DOHH2 (cell line): ENCODE data around the gene EPHB1.

ENCODE experiments used
- H3F3A ChIP-seq: fragments of 200-600 bp; sonication (generic), shearing (Covaris generic); 2 replicates; pipeline ENCODE4 v1.6.0; 2016; ENCODE audit warnings: antibody characterized with exemption, mild to moderate bottlenecking; ENCODE audit not compliant: control insufficient read depth, insufficient read depth
- H3K27ac ChIP-seq: fragments of 200-600 bp; sonication (generic); 2 replicates; pipeline ENCODE4 v1.5.1; 2014; ENCODE audit warnings: low read depth, mild to moderate bottlenecking, low read length, moderate library complexity
- H3K27me3 ChIP-seq: fragments of 200-600 bp; sonication (generic); 2 replicates; pipeline ENCODE4 v1.6.1; 2014; ENCODE audit warnings: mild to moderate bottlenecking, low read length, mixed read lengths; ENCODE audit not compliant: control insufficient read depth
- H3K36me3 ChIP-seq: fragments of 200-600 bp; sonication (generic); 2 replicates; pipeline ENCODE4 v1.6.1; 2014; ENCODE audit warnings: mild to moderate bottlenecking, low read length, moderate library complexity, mixed read lengths; ENCODE audit not compliant: control insufficient read depth
- H3K4me1 ChIP-seq: fragments of 200-600 bp; sonication (generic); 2 replicates; pipeline ENCODE4 v1.6.1; 2014; ENCODE audit warnings: mild to moderate bottlenecking, low read length, mixed read lengths; ENCODE audit not compliant: control insufficient read depth
- H3K4me2 ChIP-seq: fragments of 200-600 bp; sonication (generic); 2 replicates; pipeline ENCODE4 v1.6.0; 2014; ENCODE audit warnings: mild to moderate bottlenecking, low read length, moderate library complexity
- H3K4me3 ChIP-seq: fragments of 200-600 bp; sonication (generic); 2 replicates; pipeline ENCODE4 v1.5.1; 2014; ENCODE audit warnings: mild to moderate bottlenecking, low read length, mixed read lengths
- H3K79me2 ChIP-seq: fragments of 200-600 bp; sonication (generic); 2 replicates; pipeline ENCODE4 v1.6.1; 2014; ENCODE audit warnings: mild to moderate bottlenecking, low read length, mixed read lengths; ENCODE audit not compliant: control insufficient read depth
- H3K9me2 ChIP-seq: fragments of 200-600 bp; sonication (generic); replicated peaks from 2 replicates; pipeline ENCODE4 v1.6.1; 2014; ENCODE audit warnings: mild to moderate bottlenecking, low read length, mixed read lengths; ENCODE audit not compliant: control insufficient read depth
- H3K9me3 ChIP-seq: fragments of 200-600 bp; sonication (generic); 2 replicates; pipeline ENCODE4 v1.6.1; 2014; ENCODE audit warnings: antibody characterized with exemption, low read length, mixed read lengths; ENCODE audit not compliant: control insufficient read depth, insufficient read depth
- H4K20me1 ChIP-seq: fragments of 200-600 bp; sonication (generic); 2 replicates; pipeline ENCODE4 v1.6.0; 2014; ENCODE audit warnings: low read depth, mild to moderate bottlenecking, antibody characterized with exemption, low read length, moderate library complexity; ENCODE audit not compliant: control insufficient read depth, insufficient read depth
- CTCF ChIP-seq: fragments of 200-600 bp; sonication (generic); IDR thresholded peaks from one replicate; pipeline ENCODE4 v1.5.1; 2014; ENCODE audit warnings: antibody characterized with exemption, mild to moderate bottlenecking, low read depth, low read length; ENCODE audit not compliant: poor library complexity, severe bottlenecking
- EZH2phosphoT487 ChIP-seq: fragments of 200-600 bp; sonication (generic); IDR thresholded peaks from 2 replicates; pipeline ENCODE4 v1.6.1; 2017; ENCODE audit warnings: borderline replicate concordance, mild to moderate bottlenecking, antibody characterized with exemption, low read length, moderate library complexity, mixed read lengths

Gene EPHB1

DNA sequence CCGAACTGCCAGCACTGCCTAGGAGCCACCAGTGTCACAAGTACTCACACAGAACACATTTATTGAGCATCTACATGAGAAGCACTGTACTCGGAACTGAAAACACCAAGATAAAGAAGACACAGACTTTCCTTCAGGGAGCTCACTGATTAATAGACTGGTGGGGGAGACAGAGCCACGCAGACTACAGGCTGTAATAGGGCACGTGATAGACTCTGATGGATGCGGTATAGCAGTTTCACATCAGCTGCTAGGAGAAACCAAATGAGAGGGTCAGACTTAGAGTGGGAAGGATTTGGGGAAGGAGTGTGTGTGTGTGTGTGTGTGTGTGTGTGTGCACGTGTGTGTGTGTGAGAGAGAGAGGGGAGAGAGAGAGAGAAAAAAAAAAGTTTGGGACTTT, 12.1 kb downstream of the EPHB1 start:
- Histone ChIP-seq H3K27me3 (peaks cover 4% of the 10 kb centered on the region; the same call in 1 of the 2 replicates), H4K20me1 (no peaks in the 10 kb centered on the region), H3K4me2 (no peak overlapping the region), H3K9me3 (no peaks in the 10 kb centered on the region), H3K79me2 (no peaks in the 10 kb centered on the region), H3K4me3 (no peak overlapping the region), H3K36me3 (no peaks in the 10 kb centered on the region), H3K27ac (no peak overlapping the region), H3K4me1 (no peaks in the 10 kb centered on the region), H3K9me2 (no peaks in the 10 kb centered on the region), H3F3A (no peaks in the 10 kb centered on the region)
- TF ChIP-seq EZH2phosphoT487 = no peak
- TF ChIP-seq CTCF = no peak

DNA sequence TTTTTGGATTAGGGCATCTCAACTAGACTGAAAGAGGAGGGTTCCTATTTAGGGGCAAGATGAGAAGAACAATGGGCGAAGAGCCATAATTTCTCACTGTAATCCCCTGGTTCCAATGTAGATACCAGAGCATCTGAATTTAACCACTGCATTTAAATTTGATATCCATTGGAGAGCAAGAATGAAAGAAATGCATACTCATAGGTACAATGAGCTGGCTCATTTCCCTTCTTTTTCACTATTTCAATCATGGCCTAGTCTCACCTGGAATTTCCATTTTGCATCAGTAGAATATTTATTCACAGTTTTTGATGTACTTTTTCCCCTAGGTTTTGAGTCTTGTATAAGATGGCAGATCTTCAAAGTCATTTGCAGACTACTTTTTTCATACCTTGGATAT, 13.8 kb downstream of the EPHB1 start:
- Histone ChIP-seq H3F3A (no peaks in the 10 kb centered on the region), H3K36me3 (no peaks in the 10 kb centered on the region), H3K27ac (no peak overlapping the region), H4K20me1 (no peaks in the 10 kb centered on the region), H3K9me2 (no peaks in the 10 kb centered on the region), H3K79me2 (no peaks in the 10 kb centered on the region), H3K27me3 (0 out of 2 replicates have a peak, but pooled peaks cover 4% of the 10 kb centered on the region), H3K4me2 (no peak overlapping the region), H3K9me3 (no peaks in the 10 kb centered on the region), H3K4me1 (no peaks in the 10 kb centered on the region), H3K4me3 (no peak overlapping the region)
- TF ChIP-seq CTCF = no peak
- TF ChIP-seq EZH2phosphoT487 = no peak

- H3K4me2 ChIP-seq = no peak overlapping the region
- H3K27me3 ChIP-seq = 0 out of 2 replicates have a peak, but pooled peaks cover 4% of the 10 kb centered on the region
- no peaks in the 10 kb centered on the region for H4K20me1 ChIP-seq
- H3K9me2 ChIP-seq = no peaks in the 10 kb centered on the region
- H3K4me1 ChIP-seq = no peaks in the 10 kb centered on the region
- no peaks in the 10 kb centered on the region for H3F3A ChIP-seq
- no peak overlapping the region for H3K27ac ChIP-seq
- no peaks in the 10 kb centered on the region for H3K36me3 ChIP-seq
- no peak for TF ChIP-seq CTCF
- TF ChIP-seq EZH2phosphoT487 = no peak
- H3K79me2 ChIP-seq = no peaks in the 10 kb centered on the region
- H3K4me3 ChIP-seq = no peak overlapping the region
- no peaks in the 10 kb centered on the region for H3K9me3 ChIP-seq
Observed at GRCh38 chr3:134809427-134810051, 14.5 kb downstream of the EPHB1 start.
